Activated CD4-positive, CD25-positive, alpha-beta regulatory T cell treated with anti-CD3 and anti-CD28 coated beads, Interleukin-2, amount 50 U/mL, for 24 hours (primary cell): ENCODE data around the gene MPP2.

Experiments
- ATAC-seq, 2 donors: fragments of 150-1000 bp; cut with Tn5 transposase; one replicate each; pipeline ENCODE4 v1.10.0; 2021; ENCODE audit warnings: mild to moderate bottlenecking in 1 of 2, moderate library complexity in 1 of 2

Gene MPP2

DNA sequence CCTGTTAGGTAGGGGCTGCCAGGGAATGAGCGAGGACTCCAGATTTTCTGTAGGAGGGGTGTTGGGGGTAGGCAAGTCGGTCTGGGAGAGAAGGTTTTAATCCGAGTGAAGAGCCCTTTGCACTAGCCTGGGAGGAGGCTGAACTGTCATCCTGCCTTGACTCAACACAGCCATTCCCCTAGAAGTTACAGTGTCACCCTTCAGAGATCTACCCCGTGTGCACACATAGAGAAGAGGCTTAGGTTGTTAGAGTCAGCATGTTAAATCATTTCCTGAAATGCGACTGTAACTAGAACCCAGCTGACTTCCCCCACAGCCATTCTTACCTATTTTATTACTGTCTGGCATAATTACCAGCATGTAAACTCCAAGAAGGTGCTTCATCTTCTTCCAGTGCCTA is 20.6 kb upstream of the MPP2 start:
- ATAC-seq, result peak; percentile 57 to 73

DNA sequence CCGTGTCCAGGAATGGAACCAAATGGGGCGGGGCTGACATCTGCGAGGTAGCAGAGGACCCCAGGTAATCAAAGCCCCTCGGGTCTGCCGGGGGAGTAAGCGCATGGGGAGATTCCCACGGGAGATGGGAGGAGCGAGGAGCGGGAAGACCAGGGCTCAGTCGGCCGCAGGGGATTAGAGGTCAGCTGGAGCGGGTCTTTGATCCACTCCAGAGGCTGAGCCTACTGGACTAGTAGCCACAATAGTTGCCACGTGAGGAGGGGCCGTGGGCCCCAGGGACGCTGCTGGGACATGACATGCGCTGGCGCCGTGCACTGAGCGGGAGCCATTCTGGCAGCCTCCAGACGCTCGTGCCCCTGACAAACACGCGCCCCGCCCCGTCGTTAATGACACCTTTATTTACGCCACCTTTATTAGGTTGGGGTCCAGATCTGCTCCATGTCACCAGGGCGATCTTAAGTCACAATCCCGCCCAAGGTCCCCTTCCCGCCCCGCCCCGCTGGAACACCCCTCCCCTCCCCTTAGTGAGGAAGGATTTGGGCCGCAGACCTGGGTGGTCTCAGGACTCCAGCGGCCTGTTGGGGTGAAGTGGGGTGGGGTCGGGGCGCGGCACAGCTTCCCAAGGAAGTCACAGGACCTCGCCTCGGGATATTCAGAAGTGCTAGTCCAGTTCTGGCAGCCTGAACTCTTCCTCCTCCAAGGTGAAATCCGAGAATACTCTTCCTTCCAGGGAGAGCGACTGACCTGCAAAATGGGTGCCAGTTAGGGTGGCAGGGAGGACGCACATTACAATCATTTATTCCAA is 19.9 kb upstream of the MPP2 start:
- ATAC-seq, result no peak

DNA sequence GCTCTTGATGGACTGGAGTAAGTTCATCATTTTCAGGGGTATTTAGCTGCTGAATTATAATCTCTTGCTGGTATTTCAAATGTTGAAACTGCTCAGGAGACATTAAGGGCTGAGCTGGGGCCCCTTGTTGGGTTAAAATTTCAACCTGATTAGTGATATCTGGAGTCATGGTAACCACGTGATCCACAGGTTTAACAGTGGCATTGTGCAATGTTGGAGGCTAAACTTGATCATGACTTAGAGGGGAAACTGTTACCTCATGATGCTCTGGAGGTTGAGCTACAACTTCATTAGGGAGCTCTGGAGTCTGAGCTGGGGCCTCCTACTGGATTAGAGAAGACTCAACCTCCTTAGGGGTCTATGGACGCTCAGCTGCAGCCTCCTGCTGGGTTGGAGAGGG is 17.2 kb upstream of the MPP2 start:
- ATAC-seq, result peak; percentile 10 to 42

DNA sequence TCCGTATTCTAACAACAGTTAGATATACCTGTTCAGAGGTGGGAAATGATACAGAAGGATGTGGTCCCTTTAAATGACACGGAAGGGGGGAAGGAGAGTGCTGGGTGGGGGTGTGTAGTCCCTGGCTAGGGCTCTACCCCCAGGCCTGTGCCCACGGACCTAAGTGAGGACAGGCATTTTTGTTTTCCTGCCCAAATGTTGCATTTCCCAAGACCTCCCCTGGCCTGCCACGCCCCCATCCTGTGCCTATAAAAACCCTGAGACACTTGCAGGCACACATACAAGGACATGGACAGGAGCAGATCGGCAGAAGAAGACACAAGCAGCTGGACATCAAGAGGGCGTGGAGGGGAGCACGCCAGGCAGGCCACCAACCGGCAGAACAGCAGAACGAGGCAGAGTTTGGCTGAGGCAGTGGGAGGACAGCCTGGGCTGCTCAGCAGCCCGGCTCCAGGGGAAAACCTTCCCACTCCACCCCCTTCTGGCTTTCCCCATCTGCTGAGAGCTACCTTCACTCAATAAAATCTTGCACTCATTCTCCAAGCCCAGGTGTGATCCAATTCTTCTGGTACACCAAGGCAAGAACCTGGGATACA is 13.3 kb upstream of the MPP2 start:
- ATAC-seq, result no peak

DNA sequence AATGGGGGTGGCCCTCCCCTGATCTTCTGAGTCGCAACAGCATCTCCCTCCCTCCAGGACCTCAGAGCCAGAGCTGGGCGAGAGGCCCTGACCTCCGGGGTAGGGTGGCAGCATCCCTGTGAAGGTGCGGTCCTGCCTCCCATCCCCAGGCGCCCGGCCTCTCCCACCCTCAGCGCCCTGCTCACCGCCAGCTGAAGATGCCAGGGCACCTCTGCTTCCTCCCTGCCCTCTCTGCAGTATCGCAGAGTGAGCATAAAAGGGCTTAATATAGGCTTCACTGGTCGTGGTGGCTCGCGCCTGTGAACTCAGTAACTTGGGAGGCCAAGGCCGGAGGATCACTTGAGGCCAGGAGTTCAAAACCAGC is 10.7 kb upstream of the MPP2 start:
- ATAC-seq, result no peak

DNA sequence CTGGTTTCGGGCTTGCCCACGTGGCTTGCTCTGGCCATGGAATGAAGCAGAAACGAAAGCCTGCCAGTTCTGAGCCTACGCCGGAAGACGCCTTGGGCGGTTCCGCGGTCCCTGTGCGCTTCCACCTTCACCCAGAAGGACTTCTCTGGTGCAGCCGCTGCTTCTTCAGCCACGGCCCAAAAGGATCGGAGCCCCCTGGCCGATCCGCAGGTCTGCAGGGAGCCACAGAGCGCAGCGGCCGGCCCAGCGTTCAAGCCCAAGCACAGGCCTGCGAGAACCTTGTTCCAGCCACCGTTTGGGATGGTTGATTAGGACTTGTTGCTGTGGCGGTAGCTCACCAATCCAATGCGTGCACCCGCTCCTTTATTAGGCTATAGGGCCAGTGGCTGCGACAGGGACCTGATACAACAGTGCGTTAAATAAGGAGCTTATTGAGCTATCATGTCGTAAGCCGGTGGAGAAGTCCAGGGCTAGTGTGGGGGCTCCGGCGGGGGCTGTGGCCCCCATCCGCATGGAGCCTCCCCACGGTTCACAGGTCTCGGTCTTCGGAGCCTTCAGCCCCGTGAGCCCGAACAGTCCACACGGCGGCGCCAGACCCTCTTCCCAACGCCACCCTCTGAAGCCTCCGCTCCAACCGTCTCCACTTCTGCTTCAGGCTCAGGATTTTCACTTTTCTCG is 10.2 kb upstream of the MPP2 start:
- peak; percentile 70 to 78 for ATAC-seq

DNA sequence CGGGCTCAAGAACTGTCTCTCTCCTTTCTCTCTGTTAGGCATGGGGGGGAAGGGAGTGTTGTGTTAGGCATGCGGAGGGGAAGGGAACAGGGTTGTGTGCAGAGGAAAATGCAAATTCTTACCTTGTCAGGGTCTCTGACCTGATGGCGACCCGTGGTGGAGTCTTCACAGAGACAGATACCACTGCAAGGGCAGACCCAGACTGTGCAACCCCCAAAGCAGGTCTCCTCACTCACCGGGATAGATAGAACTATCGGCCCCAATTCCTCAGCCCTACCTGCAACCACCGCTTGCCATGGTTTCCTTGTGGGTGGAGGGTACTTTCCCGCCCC is 9.6 kb upstream of the MPP2 start:
- no peak for ATAC-seq

DNA sequence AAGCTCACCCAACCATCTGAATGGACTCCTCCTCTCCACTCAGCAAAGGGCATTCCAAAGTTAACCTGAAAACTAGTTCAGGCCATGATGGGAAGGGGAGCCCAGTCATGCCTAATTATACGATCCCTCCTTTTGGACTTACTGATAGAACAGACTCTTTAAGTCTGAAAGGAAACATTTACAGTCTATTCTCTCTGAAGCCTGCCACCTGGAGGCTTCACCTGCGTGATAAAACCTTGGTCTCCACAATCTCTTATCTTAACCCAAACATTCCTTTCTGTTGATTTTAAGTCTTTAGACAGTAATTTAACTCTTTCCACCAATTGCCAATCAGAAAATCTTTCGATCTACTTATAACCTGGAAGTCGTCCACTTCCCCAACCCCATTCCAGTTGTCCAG is 9.0 kb upstream of the MPP2 start:
- ATAC-seq, result no peak

DNA sequence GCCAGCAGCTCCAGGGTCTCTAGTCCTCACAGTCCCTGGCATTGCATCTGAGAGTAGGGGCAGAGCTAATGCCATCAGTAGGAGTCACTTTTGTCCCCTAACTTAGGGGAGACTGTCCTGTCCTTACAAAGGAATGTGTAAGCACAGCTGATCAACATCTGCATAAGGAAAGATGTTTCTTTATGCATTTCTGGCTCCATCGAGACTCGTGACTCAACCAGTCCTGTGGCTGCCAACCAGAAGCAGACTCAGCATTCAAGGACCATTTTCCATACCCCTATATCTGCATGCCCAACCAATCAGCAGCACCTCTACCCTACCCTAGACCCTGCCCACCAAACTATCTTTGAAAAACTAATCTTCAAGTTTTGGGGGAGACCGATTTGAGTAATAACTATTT is 8.2 kb upstream of the MPP2 start:
- no peak for ATAC-seq

DNA sequence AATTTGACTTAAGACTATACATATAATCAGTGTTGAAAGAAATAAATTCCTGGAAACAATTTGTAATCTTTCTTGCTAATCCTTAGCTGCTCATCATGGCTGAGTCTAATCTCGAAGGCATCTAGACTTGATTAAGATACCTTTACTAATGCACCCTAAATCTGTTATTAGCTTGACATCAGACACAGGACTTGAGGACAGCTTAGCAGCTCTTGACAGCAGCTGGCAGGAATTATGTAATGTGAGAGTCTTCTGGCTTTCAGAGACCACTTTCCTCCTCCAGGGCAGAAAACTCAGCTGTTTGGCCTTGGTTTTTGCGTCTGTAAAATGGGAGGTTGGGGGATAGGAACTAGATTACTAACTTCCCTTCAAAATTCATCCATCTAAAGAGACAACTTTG is 7.1 kb upstream of the MPP2 start:
- no peak for ATAC-seq

DNA sequence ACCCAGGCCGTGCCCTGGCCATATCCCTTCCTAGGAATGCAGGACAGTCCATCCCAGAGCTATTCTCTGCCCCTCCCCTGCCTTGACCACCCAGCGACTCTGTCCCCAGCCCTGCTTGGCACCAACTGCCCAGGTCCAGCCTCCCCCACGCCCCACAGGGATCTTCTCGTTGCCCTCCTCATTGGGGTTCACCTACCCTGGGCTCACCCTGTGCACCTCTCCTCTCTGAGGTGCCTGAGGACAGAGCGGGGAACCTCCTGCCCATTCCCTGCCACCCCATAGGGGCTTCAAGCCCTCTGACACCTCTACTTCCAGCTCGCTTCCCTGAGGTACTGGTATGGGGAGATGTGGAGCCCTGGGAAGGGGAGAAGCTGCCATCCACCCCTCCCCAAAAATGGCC is 6.2 kb upstream of the MPP2 start:
- ATAC-seq, result no peak

DNA sequence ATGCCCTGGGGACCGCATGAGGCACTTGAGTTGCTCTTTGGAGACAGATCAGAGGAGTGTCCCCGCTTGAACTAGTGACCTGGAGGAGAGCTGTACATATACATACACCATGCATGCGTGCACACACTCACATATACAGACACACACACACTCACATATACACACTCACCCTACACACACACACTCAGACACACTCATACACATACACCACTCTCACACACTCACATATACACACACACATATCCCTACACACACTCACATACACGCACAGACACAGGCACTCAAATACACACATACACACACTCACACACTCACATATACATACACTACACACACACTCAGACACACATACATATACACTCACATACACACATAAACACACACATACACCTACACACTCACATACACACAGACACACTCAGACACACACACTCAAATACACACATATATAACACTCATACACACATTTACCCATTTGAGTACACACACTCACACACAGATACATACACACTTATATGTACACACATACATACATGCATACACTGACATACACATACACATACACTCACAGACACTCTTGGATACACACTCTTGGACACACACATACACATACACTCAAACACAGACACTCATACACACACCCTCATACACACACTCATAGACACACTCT is 5.4 kb upstream of the MPP2 start:
- ATAC-seq, result no peak

DNA sequence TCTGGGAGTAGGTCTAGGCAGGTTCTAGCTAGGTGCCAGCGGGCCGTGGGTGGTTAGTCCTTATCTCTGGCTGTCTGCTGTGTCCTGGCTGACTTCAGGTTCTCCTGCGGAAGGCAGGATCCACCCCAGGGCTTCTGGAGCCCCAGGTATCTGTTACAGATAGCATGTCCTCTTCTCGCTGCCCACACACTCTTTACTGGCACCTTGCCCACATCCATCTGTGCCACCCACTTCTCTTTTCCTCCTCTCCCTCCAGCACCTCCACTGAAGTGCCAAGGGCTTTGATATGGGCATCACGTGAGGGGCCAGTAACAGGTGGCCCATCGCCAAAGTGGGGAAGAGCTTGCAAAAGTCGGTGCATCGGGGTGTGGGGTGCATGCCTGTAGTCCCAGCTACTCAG is 4.6 kb upstream of the MPP2 start:
- no peak for ATAC-seq

DNA sequence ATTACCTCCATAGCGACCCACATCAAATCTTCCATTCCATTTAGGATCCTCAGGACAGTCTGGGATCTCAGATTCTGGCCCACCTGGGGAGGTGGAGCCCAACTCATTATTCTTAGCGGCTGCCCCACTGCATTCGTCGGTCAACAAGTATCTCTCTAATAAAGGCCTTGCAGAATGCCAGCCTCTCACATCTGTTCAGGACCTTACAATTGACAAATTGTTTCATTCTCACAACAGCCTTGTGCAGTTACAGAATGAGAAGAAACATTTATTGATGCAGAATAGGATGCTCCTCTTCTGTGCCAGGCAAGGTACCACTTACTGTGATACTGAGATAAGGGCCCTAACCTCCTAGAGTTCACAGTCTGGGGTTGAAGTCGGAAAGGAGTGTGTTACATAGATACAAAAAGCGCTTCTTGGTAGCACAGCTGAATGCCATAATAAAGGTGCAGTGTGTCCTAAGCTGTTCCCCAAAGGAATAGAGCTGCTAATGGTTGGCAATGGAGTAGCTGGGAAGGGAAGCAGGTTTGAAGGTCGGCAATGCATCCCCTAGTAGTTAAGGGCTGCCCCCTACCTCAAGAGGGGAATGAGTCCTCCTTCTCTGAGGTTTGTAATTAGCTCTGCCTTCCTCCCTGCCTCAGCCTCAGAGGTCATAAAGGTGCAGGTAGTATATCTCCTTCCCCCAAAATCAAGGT is 2.3 kb upstream of the MPP2 start:
- ATAC-seq, result no peak

DNA sequence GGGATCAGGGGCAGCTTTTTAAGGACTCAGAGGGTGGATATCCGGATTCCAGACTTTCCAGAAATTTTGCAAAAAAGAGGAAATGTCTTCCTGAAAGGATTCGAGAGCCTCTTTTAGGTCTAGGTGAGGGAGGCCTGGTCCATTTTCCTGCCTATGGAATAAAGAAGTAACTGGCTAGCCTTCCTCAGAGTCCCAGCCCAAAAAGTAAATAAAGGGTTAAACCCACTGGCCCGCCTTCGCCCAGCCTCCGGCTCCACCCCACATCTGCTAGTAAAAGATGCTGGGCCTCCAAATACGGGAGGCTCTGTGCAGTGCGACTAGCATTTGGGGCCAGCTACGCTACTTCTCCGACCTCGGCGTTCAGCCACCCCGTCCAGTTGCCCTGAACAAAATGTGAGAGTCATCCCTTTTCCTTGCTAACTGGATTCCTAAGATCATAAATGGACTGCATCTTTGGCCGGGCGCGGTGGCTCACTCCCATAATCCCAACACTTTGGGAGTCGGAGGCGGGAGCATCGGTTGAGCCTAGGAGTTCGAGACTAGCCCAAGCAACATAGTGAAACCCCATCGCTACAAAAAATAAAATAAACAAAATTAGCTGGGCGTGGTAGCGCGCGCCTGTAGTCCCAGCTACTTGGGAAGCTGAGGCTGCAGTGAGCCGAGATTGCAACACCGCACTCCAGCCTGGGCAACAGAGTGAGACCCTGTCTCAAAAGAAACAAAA is 824 bp upstream of the MPP2 start:
- peak; percentile 66 to 72 for ATAC-seq

DNA sequence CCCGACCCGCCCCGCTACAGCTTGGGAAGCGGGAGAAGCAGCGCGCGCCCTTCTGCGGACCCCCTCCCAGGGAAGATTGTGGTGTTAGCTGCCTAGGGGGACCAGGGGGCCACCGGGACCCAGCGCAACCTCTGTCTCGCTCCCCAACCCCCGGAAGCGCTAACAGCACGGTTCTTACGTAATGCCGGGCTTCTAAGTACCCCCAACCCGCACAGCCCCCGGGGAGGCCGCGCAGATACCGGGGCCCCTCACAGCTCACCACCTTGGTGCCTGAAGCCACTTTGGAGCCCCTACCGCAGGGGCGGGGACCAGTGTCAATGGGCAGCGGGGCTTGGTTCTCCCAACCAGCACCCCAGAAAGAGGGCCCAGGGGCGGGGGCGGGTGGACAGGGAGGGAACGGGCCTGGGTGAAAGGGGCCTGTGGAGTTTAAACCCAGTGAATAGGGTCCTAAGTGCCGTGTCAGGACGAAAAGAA is 348 bp downstream of the MPP2 start:
- peak in 1 of 2 donors; percentile 25 for ATAC-seq

DNA sequence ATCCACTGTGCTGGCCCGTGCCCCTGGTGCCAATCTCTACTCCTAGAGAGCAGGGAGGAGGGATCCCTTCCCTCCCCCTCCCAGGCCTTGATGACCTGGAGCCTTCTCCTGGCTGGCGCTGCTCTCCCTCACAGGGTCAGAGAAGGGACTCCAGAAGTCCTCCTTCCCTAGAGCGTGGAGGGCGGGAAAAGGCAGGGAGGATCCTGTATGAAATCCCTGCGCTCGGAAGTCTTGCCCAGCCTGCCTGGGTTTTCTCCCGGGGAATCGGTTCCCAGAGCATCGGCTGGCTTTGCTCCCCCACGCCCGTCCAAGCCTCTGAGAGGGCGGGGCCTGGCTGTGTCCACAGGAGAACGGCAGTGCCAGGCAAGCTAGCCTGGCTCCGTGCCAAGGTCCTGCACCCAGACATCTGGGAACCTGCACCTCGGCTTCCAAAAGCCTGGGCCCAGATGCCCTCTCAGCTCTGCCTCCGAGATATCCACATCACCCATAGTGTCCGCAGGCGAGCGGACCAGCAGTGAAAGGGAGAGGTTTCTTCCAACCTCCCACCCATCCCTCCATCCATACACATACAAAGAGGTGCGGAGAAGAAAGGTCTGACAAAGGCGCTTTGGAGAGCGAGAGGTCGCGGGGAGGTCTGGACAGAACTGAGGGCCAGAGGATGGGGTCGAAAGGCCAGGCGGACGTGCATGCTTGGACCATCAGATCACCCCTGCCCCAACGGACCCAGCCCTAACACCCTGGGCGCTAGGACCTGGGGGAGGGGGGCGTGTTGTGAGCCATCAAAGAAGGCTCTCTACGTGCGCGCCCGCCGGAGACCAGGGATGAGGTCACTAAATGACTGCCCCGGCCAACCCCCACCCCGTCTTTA is 1.1 kb downstream of the MPP2 start:
- peak; percentile 29 to 33 for ATAC-seq

DNA sequence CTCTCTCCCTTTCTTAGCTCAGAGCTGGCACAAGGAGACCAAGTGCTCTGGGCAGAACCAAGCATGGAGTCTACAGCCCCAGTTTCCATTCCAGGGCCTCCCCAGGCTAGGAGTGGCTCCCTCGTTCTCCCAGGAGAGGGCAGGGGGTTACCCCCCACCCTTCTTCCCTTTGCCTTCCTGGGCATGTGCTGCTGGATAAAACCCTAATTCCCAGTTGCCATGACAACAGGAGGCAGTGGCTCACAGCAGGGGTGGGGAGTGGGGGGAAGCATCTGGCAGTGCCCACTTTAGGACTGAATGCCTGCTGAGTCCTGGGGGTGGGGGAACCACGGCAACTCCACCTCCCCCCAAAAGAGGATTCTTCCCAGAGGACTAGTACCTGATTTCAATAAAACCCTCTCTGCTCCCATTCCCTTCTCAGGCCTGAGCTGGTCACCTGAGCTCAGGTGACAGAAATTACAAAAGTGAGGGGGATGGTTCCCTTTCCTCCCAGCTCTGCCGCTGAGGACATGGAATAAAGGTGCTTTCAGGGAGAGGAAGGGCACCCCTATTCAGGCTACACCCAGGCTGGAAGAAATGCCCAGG is 1.8 kb downstream of the MPP2 start:
- ATAC-seq, result no peak

DNA sequence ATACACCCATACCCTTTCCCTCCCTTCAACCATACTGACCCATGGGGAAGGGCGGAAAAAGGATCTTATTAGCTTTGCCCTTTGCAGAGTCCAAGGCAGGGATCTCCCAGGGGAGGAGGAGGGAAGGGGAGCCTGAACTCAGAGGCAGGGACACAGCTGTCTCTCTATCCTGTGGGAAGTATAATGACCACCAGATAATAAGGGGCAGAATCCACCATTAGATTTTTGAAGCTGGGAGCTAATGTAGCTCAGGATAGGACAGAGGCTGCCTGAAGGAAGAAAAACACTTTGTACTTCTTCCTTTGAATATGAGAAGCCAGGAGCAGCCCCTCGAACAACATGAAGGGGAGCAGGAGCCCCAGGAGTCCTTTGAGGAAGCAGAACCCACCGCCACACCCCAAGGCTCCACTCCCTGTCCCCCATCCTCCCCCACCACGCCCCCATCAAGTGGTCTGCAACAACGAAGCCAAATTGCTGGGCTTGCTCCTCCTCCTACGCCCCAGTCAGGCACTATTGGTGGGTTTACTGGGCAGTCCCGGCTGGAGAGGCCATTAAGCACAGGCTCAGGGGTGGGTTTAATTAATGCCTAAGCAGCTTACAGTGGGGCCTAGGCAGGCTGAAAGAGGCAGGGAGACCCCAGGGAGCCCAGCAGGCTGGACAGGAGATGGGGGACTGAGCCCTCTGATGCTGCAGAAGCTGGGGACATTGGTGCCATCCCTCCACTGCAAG is 5.3 kb downstream of the MPP2 start:
- no peak for ATAC-seq
